Measurements from ENCODE around the gene ULK1.

Gene ULK1

GRCh38 chr12:131914179-131914702 is 19.8 kb downstream of the ULK1 start:
- DNase-seq (ENCODE audit: low spot score) = no peak
- TF ChIP-seq, protein P1, sequence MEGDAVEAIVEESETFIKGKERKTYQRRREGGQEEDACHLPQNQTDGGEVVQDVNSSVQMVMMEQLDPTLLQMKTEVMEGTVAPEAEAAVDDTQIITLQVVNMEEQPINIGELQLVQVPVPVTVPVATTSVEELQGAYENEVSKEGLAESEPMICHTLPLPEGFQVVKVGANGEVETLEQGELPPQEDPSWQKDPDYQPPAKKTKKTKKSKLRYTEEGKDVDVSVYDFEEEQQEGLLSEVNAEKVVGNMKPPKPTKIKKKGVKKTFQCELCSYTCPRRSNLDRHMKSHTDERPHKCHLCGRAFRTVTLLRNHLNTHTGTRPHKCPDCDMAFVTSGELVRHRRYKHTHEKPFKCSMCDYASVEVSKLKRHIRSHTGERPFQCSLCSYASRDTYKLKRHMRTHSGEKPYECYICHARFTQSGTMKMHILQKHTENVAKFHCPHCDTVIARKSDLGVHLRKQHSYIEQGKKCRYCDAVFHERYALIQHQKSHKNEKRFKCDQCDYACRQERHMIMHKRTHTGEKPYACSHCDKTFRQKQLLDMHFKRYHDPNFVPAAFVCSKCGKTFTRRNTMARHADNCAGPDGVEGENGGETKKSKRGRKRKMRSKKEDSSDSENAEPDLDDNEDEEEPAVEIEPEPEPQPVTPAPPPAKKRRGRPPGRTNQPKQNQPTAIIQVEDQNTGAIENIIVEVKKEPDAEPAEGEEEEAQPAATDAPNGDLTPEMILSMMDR (IDR thresholded peaks at IDR 0.05; ENCODE audit: extremely low read depth, missing control alignments) = no peak

- TF ChIP-seq, protein P1 (IDR thresholded peaks at IDR 0.05; ENCODE audit: extremely low read depth, missing control alignments) = no peak
- no peak for DNase-seq (ENCODE audit: low spot score)
Measured at GRCh38 chr12:131915000-131915689, 20.7 kb downstream of the ULK1 start.

DNA sequence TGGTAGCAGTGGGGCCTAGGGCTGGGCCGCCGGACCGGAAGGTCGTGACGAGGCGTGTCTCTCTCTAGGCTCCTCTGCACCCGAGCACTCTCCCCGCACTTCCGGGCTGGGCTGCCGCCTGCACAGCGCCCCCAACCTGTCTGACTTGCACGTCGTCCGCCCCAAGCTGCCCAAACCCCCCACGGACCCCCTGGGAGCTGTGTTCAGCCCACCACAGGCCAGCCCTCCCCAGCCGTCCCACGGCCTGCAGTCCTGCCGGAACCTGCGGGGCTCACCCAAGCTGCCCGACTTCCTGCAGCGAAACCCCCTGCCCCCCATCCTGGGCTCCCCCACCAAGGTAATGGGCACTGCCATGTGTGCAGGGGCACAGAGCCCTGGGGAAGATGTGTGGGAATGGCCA is 21.4 kb downstream of the ULK1 start:
- TF ChIP-seq, protein P1 (IDR thresholded peaks at IDR 0.05; ENCODE audit: extremely low read depth, missing control alignments) = no peak
- no peak for DNase-seq (ENCODE audit: low spot score)

GRCh38 chr12:131916306-131917138 is 22.1 kb downstream of the ULK1 start:
- DNase-seq (ENCODE audit: low spot score) = no peak
- TF ChIP-seq, protein P1 (IDR thresholded peaks at IDR 0.05; ENCODE audit: extremely low read depth, missing control alignments) = no peak

GRCh38 chr12:131917139-131917710 is 22.8 kb downstream of the ULK1 start:
- TF ChIP-seq, protein P1 (IDR thresholded peaks at IDR 0.05; ENCODE audit: extremely low read depth, missing control alignments) = no peak
- no peak for DNase-seq (ENCODE audit: low spot score)

DNA sequence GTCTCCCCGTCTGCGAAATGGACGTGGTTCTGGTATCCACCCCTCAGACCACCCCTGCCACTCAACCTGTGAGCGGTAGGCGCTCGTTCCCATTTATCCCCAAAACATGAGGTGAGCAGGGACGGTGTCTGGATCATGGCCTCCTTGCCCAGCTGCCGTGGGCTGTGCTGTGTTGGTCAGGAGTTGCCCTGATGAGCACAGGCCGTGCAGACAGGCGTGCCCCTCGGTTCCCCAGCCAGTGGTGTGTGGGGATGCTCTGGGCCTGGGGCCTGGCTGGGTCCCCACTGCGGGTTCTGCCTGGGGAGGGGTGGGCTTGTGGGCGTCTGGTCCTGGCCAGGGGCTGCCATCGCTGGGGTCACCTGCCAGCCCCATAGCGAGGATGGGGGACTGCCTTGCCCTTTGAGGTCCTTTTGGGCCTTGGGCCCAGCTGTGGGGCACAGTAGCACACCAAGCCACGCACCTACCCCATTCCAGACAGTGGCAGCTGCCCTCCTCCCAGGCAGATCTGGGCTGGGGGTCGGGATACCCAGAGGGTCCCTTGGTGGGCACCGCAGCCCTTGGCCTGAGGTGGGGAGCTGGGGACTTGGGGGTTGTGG is 23.4 kb downstream of the ULK1 start:
- TF ChIP-seq, protein P1 (IDR thresholded peaks at IDR 0.05; ENCODE audit: extremely low read depth, missing control alignments) = no peak
- no peak for DNase-seq (ENCODE audit: low spot score)
